KBM-7 (cell line): Measurements from ENCODE around the gene RGS6.

Source experiments
- DNase-seq: peaks from one replicate; pipeline ENCODE4 v3.0.0-alpha.2; 2015
- in situ Hi-C: fragments of 300-500 bp; cut with MboI; formaldehyde crosslinking; loops from 2 replicates; pipeline ENCODE4 v1.14.3; 2020; ENCODE audit warnings: low sequenced_read_pairs, low pct_unique_long_range_greater_than_20kb, mixed read lengths

RGS6 gene

GRCh38 chr14:72545411-72546311 lies 613.4 kb downstream of the RGS6 start:
- DNase-seq: no peak

GRCh38 chr14:72546344-72547016 lies 614.3 kb downstream of the RGS6 start:
- no peak for DNase-seq
- in situ Hi-C loops: no loop called here

More at GRCh38 chr14:72545411-72546311, 613.4 kb downstream of the RGS6 start:
- in situ Hi-C loops: no loop called here

GRCh38 chr14:72547999-72548398 lies 615.8 kb downstream of the RGS6 start:
- in situ Hi-C loops: no loop called here
- DNase-seq: no peak

GRCh38 chr14:72549026-72549425 lies 616.8 kb downstream of the RGS6 start:
- in situ Hi-C loops: no loop called here
- DNase-seq: no peak

- in situ Hi-C loops: no loop called here
- DNase-seq: no peak
Observed at GRCh38 chr14:72549854-72550253, 617.6 kb downstream of the RGS6 start.

- DNase-seq: no peak
- in situ Hi-C loops: no loop called here
Observed at GRCh38 chr14:72550513-72550912, 618.3 kb downstream of the RGS6 start.

GRCh38 chr14:72552236-72552635 lies 620.0 kb downstream of the RGS6 start:
- in situ Hi-C loops: no loop called here

DNA sequence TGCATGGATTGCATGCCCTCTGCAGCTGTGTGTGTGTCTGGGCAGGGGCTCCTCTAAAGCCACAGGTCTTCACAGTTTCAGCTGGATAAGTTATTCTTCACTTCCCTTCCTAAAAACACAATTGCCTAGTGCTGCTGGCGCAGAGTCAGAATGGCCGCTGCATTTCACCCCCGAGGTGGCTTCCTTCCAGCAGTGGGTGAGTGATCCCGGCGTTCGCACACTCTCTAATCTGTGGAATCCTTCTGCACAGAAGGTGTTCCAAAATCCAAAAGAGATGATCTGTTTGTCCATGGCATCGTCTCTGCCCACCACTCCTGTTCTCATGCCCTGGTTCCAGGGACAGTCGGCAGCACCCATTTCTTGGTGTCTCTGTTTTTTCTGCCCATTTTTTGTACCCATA lies 620.9 kb downstream of the RGS6 start:
- in situ Hi-C loops: no loop called here
- DNase-seq: no peak

More at GRCh38 chr14:72552236-72552635, 620.0 kb downstream of the RGS6 start:
- no peak for DNase-seq

DNA sequence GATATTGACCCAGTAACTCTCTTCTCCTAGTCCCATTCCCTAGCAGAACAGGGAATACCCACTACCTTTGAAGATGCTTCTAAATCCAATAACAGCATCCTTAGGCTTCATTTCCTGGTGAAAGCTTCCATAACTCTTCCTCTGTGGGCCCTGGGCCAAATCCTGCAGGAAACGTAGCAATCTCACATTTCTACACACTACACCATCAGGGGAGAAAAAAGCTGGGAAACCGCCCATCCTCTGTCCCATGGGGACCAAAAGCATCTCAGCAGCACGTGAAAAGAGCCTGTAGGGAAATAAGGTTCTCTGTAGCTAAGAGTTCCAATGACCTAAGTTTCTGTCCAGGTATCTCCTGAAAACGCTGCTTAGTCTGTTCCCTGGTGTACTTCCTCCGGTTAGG lies 621.4 kb downstream of the RGS6 start:
- no peak for DNase-seq
- in situ Hi-C loops: no loop called here

DNA sequence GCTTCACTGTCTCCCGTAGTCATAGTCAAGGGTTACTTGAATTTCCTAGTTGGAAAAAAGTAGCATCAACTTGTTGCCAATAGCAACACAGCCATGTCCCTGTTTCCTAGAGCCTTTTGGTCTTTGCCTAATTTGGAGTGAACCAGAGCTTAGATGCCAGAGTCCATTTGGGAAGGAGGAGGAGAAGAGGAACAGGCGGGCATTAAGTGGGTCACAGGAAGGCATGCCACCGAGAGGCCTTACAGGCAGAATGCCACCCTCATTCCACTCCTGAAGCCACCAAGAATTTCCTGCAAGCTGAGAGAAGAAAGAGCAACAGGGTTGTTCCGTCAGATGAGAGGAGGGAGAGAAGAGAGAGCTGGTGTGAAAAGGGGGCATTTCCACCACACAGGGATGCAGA lies 622.2 kb downstream of the RGS6 start:
- DNase-seq: no peak

GRCh38 chr14:72554994-72555608 lies 622.9 kb downstream of the RGS6 start:
- no peak for DNase-seq

More for the DNA sequence above, 622.2 kb downstream of the RGS6 start:
- in situ Hi-C loops: no loop called here

GRCh38 chr14:72555609-72556000 lies 623.4 kb downstream of the RGS6 start:
- DNase-seq: no peak
- in situ Hi-C loops: no loop called here

More at GRCh38 chr14:72554994-72555608, 622.9 kb downstream of the RGS6 start:
- in situ Hi-C loops: no loop called here

DNA sequence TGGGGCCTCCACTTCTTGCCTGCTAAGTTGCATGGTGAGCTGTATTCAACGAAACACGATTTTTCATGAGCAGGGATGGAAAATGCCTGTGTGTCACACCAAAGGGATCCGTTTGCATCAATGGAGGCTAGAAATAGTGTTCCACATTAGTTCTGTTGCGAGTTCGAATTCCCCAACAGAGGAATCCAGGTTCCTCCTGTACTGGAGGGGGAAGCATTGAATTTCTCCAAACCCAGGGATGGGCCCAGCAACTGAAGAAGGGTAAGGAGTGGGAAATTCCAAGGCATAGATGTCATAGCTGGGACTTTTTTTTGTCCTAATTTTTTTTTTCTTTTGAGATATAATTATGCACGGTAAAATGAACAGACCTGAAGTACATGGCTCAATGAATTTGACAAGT lies 625.4 kb downstream of the RGS6 start:
- no peak for DNase-seq
- in situ Hi-C loops: no loop called here

GRCh38 chr14:72558721-72559120 lies 626.5 kb downstream of the RGS6 start:
- no peak for DNase-seq
- in situ Hi-C loops: no loop called here

GRCh38 chr14:72559202-72559601 lies 627.0 kb downstream of the RGS6 start:
- no peak for DNase-seq
- in situ Hi-C loops: no loop called here

DNA sequence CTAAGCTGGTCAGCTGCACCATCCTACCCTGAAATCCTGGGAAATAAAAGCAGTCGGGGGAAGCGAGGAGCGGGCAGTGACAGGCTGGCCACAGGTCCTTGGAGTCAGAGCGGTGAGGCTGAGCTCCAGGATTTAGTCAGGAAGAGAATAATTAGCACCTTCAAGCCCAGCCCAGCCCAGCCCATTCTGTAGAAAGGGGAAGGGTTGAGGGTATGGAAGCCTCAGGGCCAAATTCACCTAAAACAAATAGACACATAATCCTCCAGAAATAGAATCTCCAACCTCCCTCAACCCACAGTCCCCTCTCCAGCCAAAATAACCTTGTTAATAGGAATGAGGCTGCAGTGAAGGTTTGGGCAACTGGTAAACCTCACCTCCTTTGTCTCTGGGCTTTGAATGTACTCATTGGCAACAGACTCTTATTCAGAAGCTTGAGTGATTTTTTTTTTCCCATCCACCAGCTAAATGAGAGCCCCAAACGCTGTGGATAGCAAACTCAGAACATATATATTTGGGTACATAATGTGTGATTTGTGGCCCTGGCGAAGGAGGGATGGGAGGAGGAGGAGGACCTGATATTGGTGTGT lies 627.5 kb downstream of the RGS6 start:
- in situ Hi-C loops: no loop called here

DNA sequence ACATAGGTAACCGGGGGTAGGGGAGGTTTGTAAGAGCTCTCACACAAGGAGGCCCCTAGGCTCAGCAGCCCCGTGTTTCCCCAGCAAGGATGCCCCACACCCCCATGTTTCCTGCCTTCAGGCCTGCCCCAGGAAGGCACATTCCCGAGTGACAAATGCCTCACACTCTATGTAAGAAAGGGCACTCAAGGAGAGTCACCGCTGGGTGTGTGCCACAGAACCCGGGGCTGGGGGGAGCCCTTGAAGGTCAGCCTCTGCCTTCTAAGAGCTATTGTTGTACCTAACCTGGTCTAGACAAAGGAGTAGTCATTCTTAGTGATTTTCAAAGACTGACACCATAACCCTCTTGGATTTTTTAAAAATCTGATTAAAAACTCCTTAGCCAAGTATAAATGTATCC lies 628.1 kb downstream of the RGS6 start:
- in situ Hi-C loops: no loop called here
- no peak for DNase-seq

More for the DNA sequence above, 627.5 kb downstream of the RGS6 start:
- DNase-seq: no peak

- in situ Hi-C loops: no loop called here
- DNase-seq: no peak
Observed at GRCh38 chr14:72560889-72561493, 628.8 kb downstream of the RGS6 start.

DNA sequence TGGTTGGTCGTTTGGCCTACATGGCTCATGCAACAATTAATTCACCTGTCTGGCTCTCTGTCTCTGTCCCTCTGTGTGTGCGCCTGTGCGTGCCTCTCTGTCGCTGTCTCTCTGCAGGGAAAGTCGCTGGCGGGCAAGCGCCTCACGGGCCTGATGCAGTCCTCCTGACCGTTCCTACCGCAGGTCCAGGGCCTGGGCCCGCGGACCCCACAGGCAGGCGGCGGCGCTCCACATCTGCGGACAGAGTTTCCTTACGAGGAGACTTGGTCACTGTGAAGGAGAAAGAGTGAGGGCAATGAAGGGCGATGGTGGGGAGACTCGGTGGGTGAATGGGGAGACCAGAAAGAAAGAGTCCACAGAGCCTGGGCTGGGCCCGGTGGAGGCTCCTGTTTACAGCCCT lies 630.1 kb downstream of the RGS6 start:
- DNase-seq: no peak
- in situ Hi-C loops: no loop called here
